HUES64 (cell line): ENCODE results near the gene PSMC3.

Source experiments
- H3K27ac ChIP-seq: 2 replicates; pipeline ENCODE4 v1.7.0; 2013; ENCODE audit warnings: low read depth, low read length, inconsistent platforms
- H3K27me3 ChIP-seq: 2 replicates; pipeline ENCODE4 v1.6.1; 2013; ENCODE audit warnings: mild to moderate bottlenecking, low read length; ENCODE audit not compliant: insufficient read depth
- H3K36me3 ChIP-seq: 2 replicates; pipeline ENCODE4 v1.6.1; 2013; ENCODE audit warnings: mild to moderate bottlenecking, low read length; ENCODE audit not compliant: insufficient read depth
- H3K4me1 ChIP-seq: 2 replicates; pipeline ENCODE4 v1.6.1; 2013; ENCODE audit warnings: mild to moderate bottlenecking, low read length, moderate library complexity; ENCODE audit not compliant: insufficient read depth
- H3K4me3 ChIP-seq: 2 replicates; pipeline ENCODE4 v1.5.1; 2013; ENCODE audit warnings: mild to moderate bottlenecking, low read length, moderate library complexity
- H3K9ac ChIP-seq: 2 replicates; pipeline ENCODE4 v1.6.1; 2013; ENCODE audit warnings: mild to moderate bottlenecking, low read depth, low read length
- H3K9me3 ChIP-seq: 2 replicates; pipeline ENCODE4 v1.6.1; 2013; ENCODE audit warnings: low read depth, low read length; ENCODE audit not compliant: insufficient read depth
- WGBS: fragments of 150-250, 120-280 bp; methylation state at CpG from one replicate; pipeline ENCODE4 v1.1.7; 2013; ENCODE audit warnings: missing lambda C conversion rate; 5-methylcytosine and 5-hydroxymethylcytosine counted together

The PSMC3 gene

GRCh38 chr11:47399860-47400767, 26.1 kb downstream of the PSMC3 start:
- H3K36me3 ChIP-seq, result no peaks in the 10 kb centered on the region
- peak overlapping the region; percentile 50 for H3K9ac ChIP-seq
- H3K27me3 ChIP-seq, result no peaks in the 10 kb centered on the region
- H3K9me3 ChIP-seq, result no peaks in the 10 kb centered on the region
- peak overlapping the region; percentile 72; the same call in 1 of the 2 replicates for H3K27ac ChIP-seq
- H3K4me3 ChIP-seq, result peak overlapping the region; percentile 56
- H3K4me1 ChIP-seq, result peaks cover 12% of the 10 kb centered on the region
- WGBS, result 13% methylated on average over 23 of the region's 47 CpGs

GRCh38 chr11:47398551-47398950, 27.7 kb downstream of the PSMC3 start:
- no peaks in the 10 kb centered on the region for H3K36me3 ChIP-seq
- peaks cover 12% of the 10 kb centered on the region for H3K4me1 ChIP-seq
- H3K27me3 ChIP-seq, result no peaks in the 10 kb centered on the region
- no peak overlapping the region for H3K27ac ChIP-seq
- no peaks in the 10 kb centered on the region for H3K9me3 ChIP-seq
- no peak overlapping the region for H3K9ac ChIP-seq
- H3K4me3 ChIP-seq, result no peak overlapping the region
- WGBS, result 80% methylated on average over 1 of the region's 1 CpG

- WGBS, result 81% methylated on average over 3 of the region's 3 CpGs
- no peak overlapping the region for H3K27ac ChIP-seq
- no peaks in the 10 kb centered on the region for H3K36me3 ChIP-seq
- no peaks in the 10 kb centered on the region for H3K9me3 ChIP-seq
- H3K4me3 ChIP-seq, result no peak overlapping the region
- peaks cover 12% of the 10 kb centered on the region for H3K4me1 ChIP-seq
- H3K27me3 ChIP-seq, result no peaks in the 10 kb centered on the region
- H3K9ac ChIP-seq, result no peak overlapping the region
Observed at GRCh38 chr11:47398011-47398410, 28.2 kb downstream of the PSMC3 start.

GRCh38 chr11:47396049-47396320, 30.3 kb downstream of the PSMC3 start:
- H3K4me1 ChIP-seq, result peaks cover 7% of the 10 kb centered on the region
- H3K9ac ChIP-seq, result no peak overlapping the region
- no peaks in the 10 kb centered on the region for H3K36me3 ChIP-seq
- no peak overlapping the region for H3K27ac ChIP-seq
- WGBS, result 94% methylated on average over 3 of the region's 3 CpGs
- no peaks in the 10 kb centered on the region for H3K9me3 ChIP-seq
- H3K27me3 ChIP-seq, result no peaks in the 10 kb centered on the region
- no peak overlapping the region for H3K4me3 ChIP-seq

- H3K36me3 ChIP-seq, result no peaks in the 10 kb centered on the region
- no peak overlapping the region for H3K9ac ChIP-seq
- H3K4me3 ChIP-seq, result no peak overlapping the region
- no peak overlapping the region for H3K27ac ChIP-seq
- H3K27me3 ChIP-seq, result no peaks in the 10 kb centered on the region
- H3K9me3 ChIP-seq, result no peaks in the 10 kb centered on the region
- 93% methylated on average over 25 of the region's 25 CpGs for WGBS
- peaks cover 6% of the 10 kb centered on the region; the same call in 1 of the 2 replicates for H3K4me1 ChIP-seq
Observed at GRCh38 chr11:47395223-47396048, 30.8 kb downstream of the PSMC3 start.

- no peaks in the 10 kb centered on the region for H3K9me3 ChIP-seq
- H3K36me3 ChIP-seq, result no peaks in the 10 kb centered on the region
- no peak overlapping the region for H3K4me3 ChIP-seq
- H3K9ac ChIP-seq, result no peak overlapping the region
- no peaks in the 10 kb centered on the region for H3K27me3 ChIP-seq
- 89% methylated on average over 39 of the region's 39 CpGs for WGBS
- H3K4me1 ChIP-seq, result 0 out of 2 replicates have a peak, but pooled peaks cover 3% of the 10 kb centered on the region
- no peak overlapping the region for H3K27ac ChIP-seq
Observed at GRCh38 chr11:47394322-47395222, 31.7 kb downstream of the PSMC3 start.

- no peak overlapping the region for H3K4me3 ChIP-seq
- H3K9ac ChIP-seq, result no peak overlapping the region
- WGBS, result 95% methylated on average over 9 of the region's 9 CpGs
- H3K9me3 ChIP-seq, result no peaks in the 10 kb centered on the region
- H3K27ac ChIP-seq, result no peak overlapping the region
- no peaks in the 10 kb centered on the region for H3K36me3 ChIP-seq
- H3K4me1 ChIP-seq, result 0 out of 2 replicates have a peak, but pooled peaks cover 3% of the 10 kb centered on the region
- H3K27me3 ChIP-seq, result no peaks in the 10 kb centered on the region
Observed at GRCh38 chr11:47394050-47394321, 32.3 kb downstream of the PSMC3 start.

GRCh38 chr11:47393163-47394049, 32.8 kb downstream of the PSMC3 start:
- Histone ChIP-seq H3K36me3 (no peaks in the 10 kb centered on the region), H3K27ac (no peak overlapping the region), H3K4me3 (no peak overlapping the region), H3K9me3 (no peaks in the 10 kb centered on the region), H3K27me3 (no peaks in the 10 kb centered on the region), H3K4me1 (0 out of 2 replicates have a peak, but pooled peaks cover 3% of the 10 kb centered on the region), H3K9ac (no peak overlapping the region)
- 88% methylated on average over 20 of the region's 20 CpGs for WGBS

GRCh38 chr11:47392546-47393162, 33.6 kb downstream of the PSMC3 start:
- H3K4me1 ChIP-seq, result no peaks in the 10 kb centered on the region
- H3K36me3 ChIP-seq, result no peaks in the 10 kb centered on the region
- H3K27ac ChIP-seq, result no peak overlapping the region
- H3K27me3 ChIP-seq, result no peaks in the 10 kb centered on the region
- no peak overlapping the region for H3K4me3 ChIP-seq
- no peaks in the 10 kb centered on the region for H3K9me3 ChIP-seq
- 93% methylated on average over 14 of the region's 14 CpGs for whole genome bisulfite sequencing
- H3K9ac ChIP-seq, result no peak overlapping the region
